Measurements from ENCODE around the gene KLK6. TPM values are rescaled to one million over a fixed set of nuclear protein-coding genes. Genes with fewer than 3 reads are reported as not detected.

Gene KLK6
- total and polyA plus RNA-seq, 2 experiments from 2014 or later, result not detected

DNA sequence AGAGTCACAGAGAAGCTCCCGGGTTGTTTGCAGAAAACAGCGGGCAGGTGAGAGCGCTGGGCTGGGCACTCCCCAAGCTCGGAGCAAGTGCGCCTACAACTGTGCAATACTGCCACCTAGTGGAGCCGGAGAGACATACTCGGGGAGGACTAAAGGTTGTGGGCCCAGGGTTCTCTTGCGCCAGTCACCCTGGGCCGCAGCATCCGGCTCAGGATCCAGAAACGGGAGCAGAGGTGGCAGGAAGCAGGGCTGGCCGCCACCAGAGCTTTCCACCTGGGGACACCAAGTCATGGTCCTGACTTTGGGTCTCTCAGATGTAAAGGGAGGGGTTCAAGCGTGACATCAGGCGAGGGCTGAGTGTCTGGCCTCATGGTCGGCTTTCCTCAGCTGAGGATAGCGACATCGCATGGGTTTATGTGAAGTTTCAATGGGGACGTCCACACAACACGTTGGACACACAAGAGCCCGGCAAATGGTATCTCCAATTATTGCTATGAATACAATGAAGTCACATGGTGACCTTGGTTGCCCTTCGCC, 47.0 kb downstream of the KLK6 start:
- Histone ChIP-seq H3K4me2 (ENCODE audit: unreplicated experiment) (no peak overlapping the region), H3K9me2 (ENCODE audit: insufficient read depth) (no peaks in the 10 kb centered on the region), H3K9ac (no peak overlapping the region), H3K27me3 (replicated peaks; ENCODE audit: insufficient read depth) (peaks cover 23% of the 10 kb centered on the region), H3K9me3 (ENCODE audit: low read depth) (no peaks in the 10 kb centered on the region), H3K27ac (no peak overlapping the region), H3F3A (ENCODE audit: insufficient read depth) (no peaks in the 10 kb centered on the region), H2AFZ (no peak overlapping the region), H3K4me1 (ENCODE audit: insufficient read depth) (no peaks in the 10 kb centered on the region), H4K20me1 (ENCODE audit: insufficient read depth) (no peaks in the 10 kb centered on the region), H3K79me2 (ENCODE audit: insufficient read depth) (no peaks in the 10 kb centered on the region), H3K4me3 (no peak overlapping the region), H3K36me3 (ENCODE audit: low read depth) (no peaks in the 10 kb centered on the region)
- TF ChIP-seq EZH2phosphoT487 (IDR thresholded peaks at IDR 0.05; ENCODE audit: insufficient read depth, low read depth), result no peak
- TF ChIP-seq EZH2 (IDR thresholded peaks at IDR 0.05; ENCODE audit: insufficient read depth, poor library complexity, severe bottlenecking), result no peak
- DNase-seq, result peak; percentile 82
- in situ Hi-C loops (cut with MboI), result loop anchor here (25.0 kb wide), 1 partner anchor 560 kb away; the partner anchor contains the start of gene NAPSA
- WGBS, 2 experiments (ENCODE audit: low coverage in 1 of 2, low lambda C conversion rate in 2 of 2, missing lambda C conversion rate in 2 of 2), result 26 to 27% methylated on average over 21 of the region's 21 CpGs

DNA sequence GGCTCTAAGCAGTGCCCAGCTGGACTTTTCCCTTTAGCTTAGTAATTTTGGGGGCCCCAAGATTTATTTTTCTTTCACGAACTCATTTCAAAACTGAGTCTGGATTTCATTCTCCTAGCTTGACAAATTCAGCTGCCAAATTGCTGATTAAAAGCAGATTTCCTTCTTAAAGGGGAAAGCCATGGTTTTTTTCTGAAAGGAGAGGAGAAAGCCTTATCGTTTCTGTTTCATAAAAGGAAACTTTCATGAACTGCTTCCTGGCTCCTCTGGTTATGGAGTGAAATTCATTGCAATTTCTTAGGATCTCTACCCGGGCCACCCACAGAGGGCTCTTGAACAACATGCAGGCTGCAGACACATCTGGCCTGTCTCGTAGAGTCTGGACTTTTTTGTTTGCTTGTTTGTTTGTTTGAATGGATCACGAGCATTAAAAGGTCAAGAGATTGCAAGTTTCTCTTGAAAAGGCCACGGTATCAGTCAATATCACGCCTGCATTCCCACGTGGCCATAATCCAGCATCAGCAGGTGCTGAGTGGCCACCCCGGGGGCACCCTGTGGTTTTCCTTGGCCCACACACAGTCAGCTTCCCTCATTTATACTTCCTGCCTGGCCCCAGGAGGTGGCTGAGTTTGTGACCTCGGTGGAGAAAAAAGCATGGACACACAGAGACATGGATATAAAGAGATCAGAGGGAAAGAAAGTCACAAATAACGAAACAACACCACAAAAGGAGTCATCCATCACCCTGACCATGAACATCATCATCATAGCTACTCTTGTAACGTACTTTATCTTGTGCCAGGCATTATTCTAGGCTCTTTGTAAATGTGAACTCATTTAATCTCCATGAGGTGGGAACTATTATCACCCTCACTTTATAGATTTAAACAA, 47.7 kb downstream of the KLK6 start:
- Histone ChIP-seq H3K9me3 (ENCODE audit: low read depth) (no peaks in the 10 kb centered on the region), H3K36me3 (ENCODE audit: low read depth) (no peaks in the 10 kb centered on the region), H3K9ac (no peak overlapping the region), H3K9me2 (ENCODE audit: insufficient read depth) (no peaks in the 10 kb centered on the region), H4K20me1 (ENCODE audit: insufficient read depth) (no peaks in the 10 kb centered on the region), H3K4me2 (ENCODE audit: unreplicated experiment) (no peak overlapping the region), H3K4me3 (no peak overlapping the region), H3F3A (ENCODE audit: insufficient read depth) (no peaks in the 10 kb centered on the region), H3K4me1 (ENCODE audit: insufficient read depth) (no peaks in the 10 kb centered on the region), H3K27ac (no peak overlapping the region), H3K27me3 (replicated peaks; ENCODE audit: insufficient read depth) (peaks cover 23% of the 10 kb centered on the region), H3K79me2 (ENCODE audit: insufficient read depth) (no peaks in the 10 kb centered on the region), H2AFZ (no peak overlapping the region)
- 1% methylated on average over 12 of the region's 12 CpGs for WGBS, 2 experiments (ENCODE audit: low coverage in 1 of 2, low lambda C conversion rate in 2 of 2, missing lambda C conversion rate in 2 of 2)
- no peak for DNase-seq
- in situ Hi-C loops (cut with MboI), result loop anchor here (25.0 kb wide), 1 partner anchor 559 kb away; the partner anchor contains the start of gene NAPSA
- TF ChIP-seq EZH2phosphoT487 (IDR thresholded peaks at IDR 0.05; ENCODE audit: insufficient read depth, low read depth) (no peak), EZH2 (IDR thresholded peaks at IDR 0.05; ENCODE audit: insufficient read depth, poor library complexity, severe bottlenecking) (peak; percentile 11)

DNA sequence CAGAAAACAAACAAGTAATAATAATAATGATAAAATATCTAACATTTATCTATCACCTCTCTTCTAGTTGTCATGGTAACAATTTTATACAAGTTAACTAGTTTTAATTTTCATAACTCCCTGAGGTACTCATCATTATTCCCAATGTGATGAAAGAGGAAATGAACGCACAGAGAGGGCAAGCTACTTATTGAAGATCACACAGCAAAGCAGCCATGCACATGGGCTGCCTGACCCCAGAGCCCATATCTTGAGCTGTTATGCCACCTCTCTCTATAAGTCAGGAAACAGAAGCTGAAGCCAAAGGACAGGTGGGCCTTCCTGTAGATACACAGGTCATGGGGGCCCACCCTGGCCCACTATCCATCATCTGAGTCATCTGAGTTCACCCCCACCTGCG, 53.3 kb downstream of the KLK6 start:
- no peaks in the 10 kb centered on the region for H3K79me2 ChIP-seq (ENCODE audit: insufficient read depth)
- WGBS, 2 experiments (ENCODE audit: low coverage in 1 of 2, low lambda C conversion rate in 2 of 2, missing lambda C conversion rate in 2 of 2), result 48 to 57% methylated on average over 2 of the region's 2 CpGs
- no peak overlapping the region for H3K4me3 ChIP-seq
- H4K20me1 ChIP-seq (ENCODE audit: insufficient read depth), result no peaks in the 10 kb centered on the region
- no peaks in the 10 kb centered on the region for H3K9me2 ChIP-seq (ENCODE audit: insufficient read depth)
- no peak overlapping the region for H3K27ac ChIP-seq
- no peak for TF ChIP-seq EZH2phosphoT487 (IDR thresholded peaks at IDR 0.05; ENCODE audit: insufficient read depth, low read depth)
- H3K4me1 ChIP-seq (ENCODE audit: insufficient read depth), result no peaks in the 10 kb centered on the region
- peaks cover 49% of the 10 kb centered on the region for H3K27me3 ChIP-seq (replicated peaks; ENCODE audit: insufficient read depth)
- in situ Hi-C loops (cut with MboI), result loop anchor here (25.0 kb wide), 1 partner anchor 554 kb away; the partner anchor contains the start of gene NAPSA
- H3K4me2 ChIP-seq (ENCODE audit: unreplicated experiment), result no peak overlapping the region
- no peaks in the 10 kb centered on the region for H3K9me3 ChIP-seq (ENCODE audit: low read depth)
- H3K9ac ChIP-seq, result no peak overlapping the region
- no peaks in the 10 kb centered on the region for H3F3A ChIP-seq (ENCODE audit: insufficient read depth)
- DNase-seq, result no peak
- no peak overlapping the region for H2AFZ ChIP-seq
- no peaks in the 10 kb centered on the region for H3K36me3 ChIP-seq (ENCODE audit: low read depth)

DNA sequence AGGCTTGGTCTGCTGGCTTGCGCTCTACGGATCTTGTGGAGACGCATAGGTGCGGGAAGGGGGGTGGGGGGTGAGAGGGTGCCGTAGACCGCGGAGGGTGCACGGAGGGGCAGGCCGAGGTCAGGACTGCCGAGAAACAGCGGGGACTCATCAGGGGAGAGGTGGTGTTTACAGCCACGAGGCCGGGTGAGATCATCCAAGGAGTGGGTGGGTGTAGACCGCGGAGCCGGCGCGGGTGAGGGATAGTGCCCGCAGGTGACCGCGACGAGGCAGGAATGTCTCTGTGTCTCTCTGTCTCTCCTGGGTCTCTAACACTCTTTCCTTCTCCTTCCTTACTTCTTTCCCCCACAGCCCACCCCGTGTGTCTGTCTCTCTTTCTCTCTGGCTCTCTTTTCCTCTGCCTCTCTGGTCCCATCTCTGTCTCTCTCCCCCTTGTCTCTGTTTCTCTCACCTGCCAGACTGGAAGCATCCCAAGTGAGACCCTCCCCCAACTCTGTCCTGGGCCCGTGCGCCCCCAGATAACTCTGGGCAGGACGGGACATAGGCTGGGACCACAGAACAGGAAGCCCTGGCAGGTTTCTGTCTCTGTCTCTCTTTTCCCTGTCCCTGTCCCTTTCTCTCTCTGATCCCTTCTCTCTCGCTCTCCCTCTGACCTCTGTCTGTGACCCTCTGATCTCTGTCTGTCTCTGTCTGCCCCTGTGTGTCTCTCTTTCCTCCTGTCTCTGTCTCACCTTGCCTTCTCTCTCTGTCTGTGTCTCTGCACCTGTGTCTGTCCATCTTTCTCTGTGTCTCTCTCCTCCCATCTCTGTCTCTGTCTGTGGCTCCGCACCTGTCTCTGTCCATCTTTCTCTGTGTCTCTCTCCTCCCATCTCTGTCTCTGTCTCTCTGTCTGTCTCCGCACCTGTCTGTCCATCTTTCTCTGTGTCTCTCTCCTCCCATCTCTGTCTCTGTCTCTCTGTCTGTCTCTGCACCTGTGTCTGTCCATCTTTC, 56.4 kb downstream of the KLK6 start:
- H2AFZ ChIP-seq, result no peak overlapping the region
- no peaks in the 10 kb centered on the region for H4K20me1 ChIP-seq (ENCODE audit: insufficient read depth)
- H3K9ac ChIP-seq, result no peak overlapping the region
- H3K27me3 ChIP-seq (replicated peaks; ENCODE audit: insufficient read depth), result peaks cover 53% of the 10 kb centered on the region
- H3K27ac ChIP-seq, result no peak overlapping the region
- H3K4me3 ChIP-seq, result no peak overlapping the region
- no peaks in the 10 kb centered on the region for H3K4me1 ChIP-seq (ENCODE audit: insufficient read depth)
- H3K9me2 ChIP-seq (ENCODE audit: insufficient read depth), result no peaks in the 10 kb centered on the region
- no peak for TF ChIP-seq EZH2phosphoT487 (IDR thresholded peaks at IDR 0.05; ENCODE audit: insufficient read depth, low read depth)
- no peak for TF ChIP-seq EZH2 (IDR thresholded peaks at IDR 0.05; ENCODE audit: insufficient read depth, poor library complexity, severe bottlenecking)
- H3K4me2 ChIP-seq (ENCODE audit: unreplicated experiment), result no peak overlapping the region
- in situ Hi-C loops (cut with MboI), result loop anchor here (25.0 kb wide), 1 partner anchor 551 kb away; the partner anchor contains the start of gene NAPSA
- H3K79me2 ChIP-seq (ENCODE audit: insufficient read depth), result no peaks in the 10 kb centered on the region
- 10 to 19% methylated on average over 10 to 29 of the region's 29 CpGs for WGBS, 2 experiments (ENCODE audit: low coverage in 1 of 2, low lambda C conversion rate in 2 of 2, missing lambda C conversion rate in 2 of 2)
- peak; percentile 51 for DNase-seq
- no peaks in the 10 kb centered on the region for H3K9me3 ChIP-seq (ENCODE audit: low read depth)
- no peaks in the 10 kb centered on the region for H3F3A ChIP-seq (ENCODE audit: insufficient read depth)
- H3K36me3 ChIP-seq (ENCODE audit: low read depth), result no peaks in the 10 kb centered on the region
